Thoracic aorta (tissue), 2 donors: ENCODE data around the gene RASD1. TPM values are rescaled to one million over a fixed set of nuclear protein-coding genes. Genes with fewer than 3 reads are reported as not detected.

Source experiments
- ATAC-seq: fragments of 150-250 bp; one replicate; pipeline ENCODE4 v1.8.0; 2017; ENCODE audit warnings: low read depth; ENCODE audit not compliant: insufficient number of reproducible peaks, low FRiP score
- DNase-seq: peaks from one replicate; pipeline ENCODE4 v3.0.0-alpha.2; 2020; ENCODE audit warnings: low spot score
- H3K27ac ChIP-seq, 2 donors: fragments of 200-600 bp; sonication (generic); 1 replicate in 1 of 2; 2 replicates in 1 of 2; pipeline ENCODE4 v1.5.1; 2016; ENCODE audit warnings: mild to moderate bottlenecking in 2 of 2, moderate library complexity in 2 of 2
- H3K27me3 ChIP-seq: fragments of 200-600 bp; sonication (generic); replicated peaks from 2 replicates; pipeline ENCODE4 v1.6.0; 2016; ENCODE audit warnings: mild to moderate bottlenecking; ENCODE audit not compliant: insufficient read depth
- H3K36me3 ChIP-seq: fragments of 200-600 bp; sonication (generic); one replicate; pipeline ENCODE4 v1.5.1; 2016
- H3K4me1 ChIP-seq, 2 donors: fragments of 200-600 bp; sonication (generic); 1 replicate in 1 of 2; 2 replicates in 1 of 2; pipeline versions ENCODE4 v1.5.1 to v1.6.0; 2016; ENCODE audit warnings: low read depth in 2 of 2, mild to moderate bottlenecking in 1 of 2; ENCODE audit not compliant: control insufficient read depth in 1 of 2
- H3K4me3 ChIP-seq: fragments of 200-600 bp; sonication (generic); 2 replicates; pipeline ENCODE4 v1.5.1; 2016; ENCODE audit warnings: mild to moderate bottlenecking
- H3K9me3 ChIP-seq: fragments of 200-600 bp; sonication (generic); 2 replicates; pipeline ENCODE4 v1.5.1; 2016
- total RNA-seq, 2 donors: library from RNA; depleted of rRNA; stranded (reverse); fragments of >200 nt; gene quantifications; one replicate each; pipeline versions ENCODE4 v1.1.0 to v1.2.3, GENCODE V29; 2016
- TF ChIP-seq, protein P1 (sequence below): fragments of 200-600 bp; sonication (generic); IDR thresholded peaks from one replicate; pipeline ENCODE4 v1.5.1; 2019; ENCODE audit warnings: antibody characterized with exemption

Gene RASD1
- total RNA-seq, 2 donors from 2014 or later, result 23.0 to 28.9 TPM

DNA sequence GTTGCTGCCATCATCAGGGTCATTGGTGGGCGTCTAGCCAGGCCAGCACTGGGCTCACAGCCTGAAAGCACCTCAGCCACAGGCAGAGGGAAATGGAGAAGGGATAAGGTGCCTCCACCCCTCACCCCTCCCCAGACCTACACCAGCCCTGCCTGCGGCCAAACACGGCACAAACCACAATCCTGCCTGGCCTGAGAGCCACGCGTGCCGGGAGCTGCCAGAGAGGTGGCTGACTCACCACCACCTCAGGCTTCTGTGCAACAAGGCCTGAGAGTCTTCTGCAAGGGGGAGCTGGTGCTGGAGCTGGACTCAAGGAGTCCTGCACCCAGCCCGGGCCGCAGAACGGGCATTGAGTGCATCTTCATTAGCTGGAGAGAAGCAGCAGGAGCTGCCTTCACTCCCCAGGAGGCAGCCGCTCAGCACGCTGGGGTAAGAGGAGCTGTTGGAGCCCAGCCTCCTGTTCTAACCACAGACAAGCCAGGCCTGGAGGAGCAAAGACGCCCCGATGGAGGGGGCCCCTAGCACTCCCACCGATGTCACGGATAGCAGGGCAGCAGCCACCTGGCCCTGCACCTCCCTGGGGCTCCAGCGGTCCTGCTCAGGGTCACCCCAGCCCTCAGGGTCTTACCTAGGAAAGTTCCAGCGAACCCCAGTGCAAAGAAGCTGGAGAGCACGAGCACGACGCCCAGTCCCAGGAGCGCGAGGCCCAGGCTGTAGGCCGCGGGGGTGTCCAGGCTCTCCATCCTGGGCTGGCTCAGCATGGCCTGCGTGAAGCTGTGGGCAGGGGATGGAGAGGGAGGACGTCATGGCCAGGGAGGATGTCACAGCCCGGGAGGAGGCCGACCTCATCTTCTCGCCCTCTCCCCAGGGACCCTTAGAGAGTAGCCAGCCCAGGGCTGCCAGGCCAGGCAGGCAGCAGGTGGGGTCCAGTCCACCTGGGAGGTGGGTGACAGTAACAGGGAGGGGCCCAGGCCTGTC lies 16.0 kb upstream of the RASD1 start:
- H3K36me3 ChIP-seq, result no peaks in the 10 kb centered on the region
- H3K27ac ChIP-seq, result no peak overlapping the region
- H3K4me3 ChIP-seq, result no peak overlapping the region
- no peaks in the 10 kb centered on the region for H3K27me3 ChIP-seq
- TF ChIP-seq, protein P1, sequence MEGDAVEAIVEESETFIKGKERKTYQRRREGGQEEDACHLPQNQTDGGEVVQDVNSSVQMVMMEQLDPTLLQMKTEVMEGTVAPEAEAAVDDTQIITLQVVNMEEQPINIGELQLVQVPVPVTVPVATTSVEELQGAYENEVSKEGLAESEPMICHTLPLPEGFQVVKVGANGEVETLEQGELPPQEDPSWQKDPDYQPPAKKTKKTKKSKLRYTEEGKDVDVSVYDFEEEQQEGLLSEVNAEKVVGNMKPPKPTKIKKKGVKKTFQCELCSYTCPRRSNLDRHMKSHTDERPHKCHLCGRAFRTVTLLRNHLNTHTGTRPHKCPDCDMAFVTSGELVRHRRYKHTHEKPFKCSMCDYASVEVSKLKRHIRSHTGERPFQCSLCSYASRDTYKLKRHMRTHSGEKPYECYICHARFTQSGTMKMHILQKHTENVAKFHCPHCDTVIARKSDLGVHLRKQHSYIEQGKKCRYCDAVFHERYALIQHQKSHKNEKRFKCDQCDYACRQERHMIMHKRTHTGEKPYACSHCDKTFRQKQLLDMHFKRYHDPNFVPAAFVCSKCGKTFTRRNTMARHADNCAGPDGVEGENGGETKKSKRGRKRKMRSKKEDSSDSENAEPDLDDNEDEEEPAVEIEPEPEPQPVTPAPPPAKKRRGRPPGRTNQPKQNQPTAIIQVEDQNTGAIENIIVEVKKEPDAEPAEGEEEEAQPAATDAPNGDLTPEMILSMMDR, result no peak
- ATAC-seq (no peak), DNase-seq (no peak)
- H3K4me1 ChIP-seq, result peaks cover 3 to 9% of the 10 kb centered on the region in 2 donors
- no peaks in the 10 kb centered on the region for H3K9me3 ChIP-seq

DNA sequence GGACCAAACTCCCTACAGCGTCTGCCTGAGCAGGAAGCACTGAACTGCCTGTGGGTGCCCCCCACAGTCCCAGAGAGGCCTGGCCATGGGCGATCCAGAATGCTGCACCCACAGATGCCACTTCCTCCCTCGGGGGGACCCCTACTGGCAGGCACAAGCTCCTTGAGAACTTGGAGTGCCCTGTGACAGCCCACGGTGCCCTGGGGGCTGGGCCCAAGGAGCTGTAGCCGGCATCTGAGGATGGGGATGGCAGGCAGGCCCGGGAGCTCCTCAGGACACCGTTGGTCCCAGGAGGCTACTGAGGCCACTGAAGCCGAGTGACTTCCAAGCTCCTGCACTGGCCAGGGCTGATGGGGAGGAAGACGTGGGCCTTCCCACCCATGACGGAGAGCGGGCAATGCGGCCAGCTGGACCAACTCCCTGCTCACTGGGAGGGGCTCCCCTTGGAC lies 15.1 kb upstream of the RASD1 start:
- DNase-seq (no peak), ATAC-seq (no peak)
- TF ChIP-seq, protein P1, result no peak

DNA sequence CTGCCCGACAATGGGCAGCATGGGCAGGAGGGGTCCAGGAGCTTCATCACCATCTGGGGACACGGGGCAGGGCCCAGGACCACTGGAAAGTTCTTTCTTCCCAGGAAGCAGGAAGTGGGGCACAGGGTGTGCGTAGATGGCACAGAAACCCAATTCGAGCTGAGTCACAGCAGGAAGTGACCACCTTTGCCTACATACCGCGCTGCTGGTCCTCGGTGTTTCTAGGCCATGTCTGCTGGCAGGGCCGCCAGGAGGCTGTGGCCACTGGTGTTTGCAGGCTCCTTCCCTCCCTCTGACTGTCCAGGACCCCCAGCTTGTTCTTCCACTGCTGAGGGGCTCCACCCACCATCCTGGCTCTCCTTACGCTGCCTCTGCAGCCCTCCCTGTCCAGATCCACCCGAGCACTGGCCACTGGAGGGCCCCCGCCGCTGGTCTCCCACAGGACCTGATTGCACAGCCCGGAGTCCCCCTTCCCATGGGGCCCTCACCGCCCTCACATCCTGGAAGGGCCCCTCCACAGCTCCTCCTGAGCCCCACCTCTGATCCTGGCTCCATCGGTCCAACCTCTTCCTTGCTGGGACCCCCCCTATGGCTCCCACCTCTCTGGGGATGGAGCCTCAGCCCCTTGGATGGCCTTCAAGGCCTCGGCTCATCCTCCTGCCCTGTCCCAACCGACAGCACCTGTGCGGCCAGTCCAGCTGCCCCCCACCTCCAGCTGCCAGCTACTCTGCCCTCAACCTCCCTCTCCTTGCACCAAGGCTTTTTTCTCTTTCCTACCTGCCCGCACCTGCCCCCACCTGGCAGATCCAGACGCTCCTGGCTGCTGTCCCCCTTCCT lies 14.5 kb upstream of the RASD1 start:
- Histone ChIP-seq H3K9me3 (no peaks in the 10 kb centered on the region), H3K36me3 (no peaks in the 10 kb centered on the region), H3K4me3 (no peak overlapping the region), H3K27me3 (no peaks in the 10 kb centered on the region), H3K27ac (no peak overlapping the region), H3K4me1 (peaks cover 3 to 9% of the 10 kb centered on the region in 2 donors)
- TF ChIP-seq, protein P1, result no peak
- no peak for ATAC-seq
- no peak for DNase-seq

More for the DNA sequence above, 15.1 kb upstream of the RASD1 start:
- Histone ChIP-seq H3K4me3 (no peak overlapping the region), H3K36me3 (no peaks in the 10 kb centered on the region), H3K27ac (no peak overlapping the region), H3K27me3 (no peaks in the 10 kb centered on the region), H3K4me1 (peaks cover 3 to 9% of the 10 kb centered on the region in 2 donors), H3K9me3 (no peaks in the 10 kb centered on the region)

DNA sequence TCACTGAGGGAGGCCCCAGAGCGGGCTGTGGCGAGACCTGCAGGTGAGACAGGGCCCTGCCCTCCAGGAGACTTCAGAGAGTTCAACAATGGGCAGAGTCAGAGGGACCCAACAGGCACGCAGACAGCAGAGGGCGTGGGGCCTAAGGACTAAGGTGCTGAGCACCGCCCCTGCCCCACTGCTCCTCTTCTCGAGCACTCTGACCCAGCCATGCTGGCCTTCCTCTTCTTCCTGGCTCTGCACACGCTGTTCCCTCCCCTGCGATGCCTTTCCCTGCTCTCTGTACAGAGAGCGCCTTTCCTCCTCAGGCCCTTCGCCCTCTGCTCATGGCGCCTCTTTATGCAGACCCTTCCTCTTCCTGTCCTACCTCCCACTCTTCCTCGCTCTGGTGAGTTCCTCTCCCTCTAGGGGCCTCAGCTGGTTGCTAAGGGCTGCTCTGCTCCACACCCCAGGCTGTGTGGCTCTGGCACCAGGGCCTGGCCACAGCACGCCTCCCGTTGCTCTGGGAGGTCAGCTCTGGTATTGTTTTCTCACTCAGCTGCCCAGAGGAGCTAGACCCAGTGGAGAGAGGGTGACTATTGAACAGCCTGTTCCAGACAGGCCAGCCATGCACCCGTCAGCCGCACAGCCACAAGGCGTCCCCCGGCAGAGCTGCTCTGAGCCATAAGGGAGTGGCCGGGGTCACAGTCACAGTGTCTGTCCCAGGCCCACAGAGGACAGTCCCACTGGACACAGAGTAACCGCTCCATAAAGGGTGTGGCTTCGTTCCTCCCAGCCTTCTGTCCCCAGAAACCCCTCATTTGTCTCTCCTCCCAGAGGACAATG lies 13.6 kb upstream of the RASD1 start:
- ATAC-seq (no peak), DNase-seq (no peak)
- Histone ChIP-seq H3K4me3 (no peak overlapping the region), H3K36me3 (no peaks in the 10 kb centered on the region), H3K4me1 (peaks cover 3 to 9% of the 10 kb centered on the region in 2 donors), H3K27ac (no peak overlapping the region), H3K27me3 (no peaks in the 10 kb centered on the region), H3K9me3 (no peaks in the 10 kb centered on the region)
- TF ChIP-seq, protein P1, result no peak
